Spleen (tissue), 11 donors: ENCODE results near the gene SARM1. TPM values are rescaled to one million over a fixed set of nuclear protein-coding genes. Genes with fewer than 3 reads are reported as not detected.

Source experiments
- DNase-seq: peaks from one replicate; pipeline ENCODE4 v3.0.0-alpha.2; 2020
- H3K27ac ChIP-seq, 8 donors: fragments of 200-600 bp; sonication (generic) in 7 of 8; 1 replicate in 4 of 8; 2 replicates in 4 of 8; pipeline versions ENCODE4 v1.5.0 to v1.8.0; 2016 to 2021; ENCODE audit warnings: inconsistent platforms in 4 of 8, mild to moderate bottlenecking in 4 of 8, moderate library complexity in 1 of 8
- H3K27me3 ChIP-seq, 7 donors: fragments of 200-600 bp; sonication (generic) in 6 of 7; replicated peaks in 1 of 7; 1 replicate in 4 of 7; 2 replicates in 3 of 7; pipeline versions ENCODE4 v1.5.0 to v1.8.0; 2016 to 2021; ENCODE audit warnings: inconsistent platforms in 3 of 7, mild to moderate bottlenecking in 1 of 7
- H3K36me3 ChIP-seq, 6 donors: fragments of 200-600 bp; sonication (generic) in 5 of 6; 1 replicate in 4 of 6; 2 replicates in 2 of 6; pipeline versions ENCODE4 v1.5.0 to v1.8.0; 2016 to 2021; ENCODE audit warnings: inconsistent platforms in 2 of 6
- H3K4me1 ChIP-seq, 6 donors: fragments of 200-600 bp; sonication (generic) in 5 of 6; 1 replicate in 3 of 6; 2 replicates in 3 of 6; pipeline versions ENCODE4 v1.5.0 to v1.8.0; 2016 to 2021; ENCODE audit warnings: inconsistent platforms in 3 of 6
- H3K4me3 ChIP-seq, 8 donors: fragments of 200-600 bp; sonication (generic) in 7 of 8; 1 replicate in 4 of 8; 2 replicates in 4 of 8; pipeline versions ENCODE4 v1.5.0 to v1.8.0; 2016 to 2021; ENCODE audit warnings: inconsistent platforms in 4 of 8, mild to moderate bottlenecking in 4 of 8, moderate library complexity in 2 of 8
- H3K9me3 ChIP-seq, 8 donors: fragments of 200-600 bp; sonication (generic) in 7 of 8; 1 replicate in 4 of 8; 2 replicates in 4 of 8; pipeline versions ENCODE4 v1.5.0 to v1.8.0; 2016 to 2021; ENCODE audit warnings: inconsistent platforms in 4 of 8
- POLR2A ChIP-seq, 3 donors: fragments of 450-650 bp; IDR thresholded peaks; one replicate each; pipeline ENCODE4 v1.5.1; 2017; ENCODE audit warnings: antibody characterized with exemption in 3 of 3, mild to moderate bottlenecking in 1 of 3
- POLR2AphosphoS5 ChIP-seq, 3 donors: sonication (generic); formaldehyde crosslinking; IDR thresholded peaks; one replicate each; pipeline ENCODE4 v1.5.1; 2017; ENCODE audit warnings: antibody characterized with exemption in 3 of 3
- WGBS, 5 donors: extraction: QIAGEN DNeasy Blood & Tissue Kit in 3 of 5; methylation state at CpG; one replicate each; pipeline versions ENCODE4 v1.1.5 to v1.1.7; 2013 to 2018; 5-methylcytosine and 5-hydroxymethylcytosine counted together
- intact Hi-C: fragments of 100-400 bp; cut with DNase I; formaldehyde crosslinking; loops from one replicate; pipeline ENCODE4 v1.15.0; 2023; ENCODE audit warnings: low total_unique reads
- polyA plus RNA-seq, 3 donors: library from polyadenylated mRNA; stranded (reverse); fragments of 200-250 nt; gene quantifications; one replicate each; pipeline ENCODE4 v1.2.1, GENCODE V29; 2013
- total RNA-seq, 7 donors: library from RNA; depleted of rRNA in 3 of 7; stranded (reverse); fragments of >200 nt in 3 of 7; fragmentation: NEBNext Ultra II Directional in 4 of 7; extraction: Animal tissue kit (Norgen Biotek cat#: 25700) in 4 of 7; gene quantifications; one replicate each; pipeline versions ENCODE4 v1.1.0 to v1.2.1, GENCODE V29; 2016 to 2021
- TF ChIP-seq, protein P1 (sequence below), 11 experiments: fragments of 200-600 bp in 7 of 11; fragments of 450-650 bp in 4 of 11; sonication (generic) in 4 of 11; IDR thresholded peaks in 8 of 11; conservative IDR thresholded peaks in 3 of 11; 1 replicate in 7 of 11; 2 replicates in 4 of 11; pipeline versions ENCODE4 v1.4.0 to v1.8.0; 2016 to 2021; ENCODE audit warnings: antibody characterized with exemption in 11 of 11, inconsistent platforms in 4 of 11, mild to moderate bottlenecking in 1 of 11
- donor health status: healthy with polysubstance abuse.
- donor health status: DM: no; HTN: no; CAD: no; lungs with moderate emphysema.
- donor health status: DM: no; HTN: no; CAD: no.
- donor health status: Bipolar disorder and iron deficiency.
- donor health status: healthy.
- donor health status: DM: no; HTN: no; CAD: no.
- donor health status: DM: yes; HTN: yes; CAD: no.

SARM1 gene
- total and polyA plus RNA-seq, 10 donors: 4.7 to 48.7 (median 35.4) TPM

DNA sequence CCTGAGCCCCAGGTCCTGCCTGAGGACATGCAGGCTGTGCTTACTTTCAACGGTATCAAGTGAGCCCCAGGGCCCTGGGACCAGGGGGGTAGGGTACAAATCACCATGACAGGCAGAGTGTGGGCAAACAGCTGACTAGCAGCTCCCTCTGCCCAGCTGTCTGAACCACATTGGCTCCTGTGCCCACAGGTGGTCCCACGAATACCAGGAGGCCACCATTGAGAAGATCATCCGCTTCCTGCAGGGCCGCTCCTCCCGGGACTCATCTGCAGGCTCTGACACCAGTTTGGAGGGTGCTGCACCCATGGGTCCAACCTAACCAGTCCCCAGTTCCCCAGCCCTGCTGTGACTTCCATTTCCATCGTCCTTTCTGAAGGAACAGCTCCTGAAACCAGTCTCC, 24.5 kb downstream of the SARM1 start:
- WGBS, 5 donors: 89 to 93% (median 90%) methylated on average over 6 of the region's 6 CpGs
- Histone ChIP-seq H3K27me3 (no peaks in the 10 kb centered on the region), H3K27ac (peak overlapping the region in 1 of 8 donors; percentile 63), H3K9me3 (no peaks in the 10 kb centered on the region), H3K4me1 (peaks cover 0 to 28% (median 6%) of the 10 kb centered on the region in 6 donors), H3K36me3 (peaks cover 0 to 97% (median 18%) of the 10 kb centered on the region in 6 donors), H3K4me3 (no peak overlapping the region)
- DNase-seq: no peak
- intact Hi-C loops: no loop called here
- TF ChIP-seq POLR2AphosphoS5 (IDR thresholded peaks at IDR 0.05): peak in 1 of 3 donors; percentile 18
- no peak for TF ChIP-seq POLR2A (IDR thresholded peaks at IDR 0.05)
- TF ChIP-seq, protein P1, sequence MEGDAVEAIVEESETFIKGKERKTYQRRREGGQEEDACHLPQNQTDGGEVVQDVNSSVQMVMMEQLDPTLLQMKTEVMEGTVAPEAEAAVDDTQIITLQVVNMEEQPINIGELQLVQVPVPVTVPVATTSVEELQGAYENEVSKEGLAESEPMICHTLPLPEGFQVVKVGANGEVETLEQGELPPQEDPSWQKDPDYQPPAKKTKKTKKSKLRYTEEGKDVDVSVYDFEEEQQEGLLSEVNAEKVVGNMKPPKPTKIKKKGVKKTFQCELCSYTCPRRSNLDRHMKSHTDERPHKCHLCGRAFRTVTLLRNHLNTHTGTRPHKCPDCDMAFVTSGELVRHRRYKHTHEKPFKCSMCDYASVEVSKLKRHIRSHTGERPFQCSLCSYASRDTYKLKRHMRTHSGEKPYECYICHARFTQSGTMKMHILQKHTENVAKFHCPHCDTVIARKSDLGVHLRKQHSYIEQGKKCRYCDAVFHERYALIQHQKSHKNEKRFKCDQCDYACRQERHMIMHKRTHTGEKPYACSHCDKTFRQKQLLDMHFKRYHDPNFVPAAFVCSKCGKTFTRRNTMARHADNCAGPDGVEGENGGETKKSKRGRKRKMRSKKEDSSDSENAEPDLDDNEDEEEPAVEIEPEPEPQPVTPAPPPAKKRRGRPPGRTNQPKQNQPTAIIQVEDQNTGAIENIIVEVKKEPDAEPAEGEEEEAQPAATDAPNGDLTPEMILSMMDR (IDR thresholded peaks at IDR 0.05 in 8 of 11, conservative IDR thresholded peaks at IDR 0.05 in 3 of 11): no peak

DNA sequence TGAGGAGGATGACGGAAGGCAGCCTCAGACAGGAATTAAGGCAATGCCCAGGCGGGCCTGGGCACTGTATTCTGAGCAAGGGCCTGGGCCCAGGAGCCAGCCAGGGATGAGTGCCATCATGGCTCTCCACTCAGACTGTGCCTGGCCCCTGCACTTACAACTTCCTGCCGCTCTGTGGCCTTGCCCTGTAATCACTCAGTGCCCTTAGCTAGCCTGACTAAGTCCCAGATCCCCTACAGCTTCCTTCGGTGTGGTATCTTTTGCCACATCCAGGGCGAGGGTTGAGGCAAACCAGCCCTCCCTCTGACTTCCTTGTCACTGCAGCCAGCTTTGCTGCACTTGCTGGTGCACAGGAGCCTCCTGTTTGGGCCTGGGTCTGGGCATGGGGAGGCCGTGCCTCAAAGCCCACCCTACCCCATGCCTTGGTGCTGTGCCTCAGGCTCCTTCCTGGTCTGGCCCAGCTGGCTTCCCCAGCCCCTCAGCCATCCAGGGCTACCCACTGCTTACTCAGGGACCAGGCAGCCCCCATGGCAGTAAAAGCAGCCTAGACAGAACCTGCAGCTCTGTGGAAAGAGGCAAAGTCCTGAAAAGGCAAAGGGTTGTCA, 25.2 kb downstream of the SARM1 start:
- peak; percentile 40 to 54 (median 51) for TF ChIP-seq POLR2AphosphoS5 (IDR thresholded peaks at IDR 0.05)
- TF ChIP-seq POLR2A (IDR thresholded peaks at IDR 0.05): no peak
- Histone ChIP-seq H3K27ac (peak overlapping the region in 3 of 8 donors; percentile 32 to 63 (median 50)), H3K4me1 (peaks cover 0 to 27% (median 6%) of the 10 kb centered on the region in 6 donors), H3K4me3 (no peak overlapping the region), H3K27me3 (no peaks in the 10 kb centered on the region), H3K36me3 (peaks cover 0 to 95% (median 13%) of the 10 kb centered on the region in 6 donors), H3K9me3 (no peaks in the 10 kb centered on the region)
- intact Hi-C loops: no loop called here
- DNase-seq: no peak
- WGBS, 5 donors: 54 to 82% (median 62%) methylated on average over 5 to 6 of the region's 6 CpGs

DNA sequence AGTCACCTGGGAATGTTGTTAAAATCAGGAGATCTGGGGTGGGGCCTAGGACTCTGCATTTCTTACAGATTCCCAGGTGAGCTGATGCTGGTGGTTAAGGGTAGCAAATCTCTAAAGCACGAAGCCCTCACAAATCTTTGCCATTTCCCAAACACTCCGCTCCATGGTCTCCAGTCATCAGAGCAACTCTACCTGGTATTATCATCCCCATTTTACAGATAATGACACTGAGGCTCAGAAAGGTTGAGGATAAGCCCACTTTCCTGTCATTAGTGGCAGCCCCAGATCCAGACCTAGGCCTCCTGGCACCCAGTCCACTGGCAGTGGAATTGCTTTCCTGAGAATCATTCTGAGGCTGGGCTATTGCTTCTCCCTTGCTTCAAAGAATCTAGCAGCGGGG, 25.8 kb downstream of the SARM1 start:
- Histone ChIP-seq H3K27me3 (no peaks in the 10 kb centered on the region), H3K4me1 (peaks cover 0 to 25% (median 9%) of the 10 kb centered on the region in 6 donors), H3K9me3 (no peaks in the 10 kb centered on the region), H3K4me3 (no peak overlapping the region), H3K27ac (peak overlapping the region in 3 of 8 donors; percentile 44 to 63 (median 50)), H3K36me3 (peaks cover 0 to 95% (median 15%) of the 10 kb centered on the region in 6 donors)
- intact Hi-C loops: no loop called here
- TF ChIP-seq POLR2AphosphoS5 (IDR thresholded peaks at IDR 0.05): no peak
- TF ChIP-seq POLR2A (IDR thresholded peaks at IDR 0.05): no peak
- TF ChIP-seq, protein P1 (IDR thresholded peaks at IDR 0.05 in 8 of 11, conservative IDR thresholded peaks at IDR 0.05 in 3 of 11): no peak
- WGBS, 5 donors: 95 to 97% (median 96%) methylated on average over 3 of the region's 3 CpGs
- DNase-seq: no peak

DNA sequence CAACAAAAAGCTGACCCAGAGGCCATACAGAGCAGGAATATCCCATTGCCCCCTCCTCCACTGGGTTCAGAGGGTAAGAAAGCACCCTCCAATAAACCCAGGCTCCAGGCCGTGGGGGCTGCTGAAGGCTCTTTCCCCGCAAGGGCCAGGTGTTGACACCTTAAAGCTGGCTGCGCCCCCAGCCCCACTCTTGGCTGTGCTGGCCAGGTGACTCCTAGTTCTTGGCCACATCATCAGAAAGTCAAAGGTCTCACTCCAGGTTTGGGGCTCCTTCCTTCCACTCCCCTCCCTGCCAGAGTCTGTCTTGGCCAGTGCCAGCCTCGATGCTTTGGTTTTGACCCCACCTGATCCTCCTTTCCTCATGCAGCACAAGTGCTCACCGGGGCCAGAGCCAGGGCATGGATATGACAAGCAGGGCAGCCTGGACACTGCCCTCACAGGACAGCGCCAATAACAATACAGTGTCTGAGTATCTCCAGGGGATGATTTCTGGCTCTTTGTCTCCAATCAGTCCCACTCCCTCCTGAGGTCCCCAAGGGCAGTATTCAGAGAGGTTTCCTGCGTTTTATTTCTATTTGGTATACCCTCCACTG, 26.3 kb downstream of the SARM1 start:
- TF ChIP-seq, protein P1 (IDR thresholded peaks at IDR 0.05 in 8 of 11, conservative IDR thresholded peaks at IDR 0.05 in 3 of 11): no peak
- peak in 2 of 3 donors; percentile 22 to 23 for TF ChIP-seq POLR2AphosphoS5 (IDR thresholded peaks at IDR 0.05)
- no peak overlapping the region for H3K4me3 ChIP-seq
- peak overlapping the region in 4 of 8 donors; percentile 21 to 58 (median 47) for H3K27ac ChIP-seq
- DNase-seq: no peak
- peaks cover 0 to 93% (median 14%) of the 10 kb centered on the region in 6 donors for H3K36me3 ChIP-seq
- WGBS, 5 donors: 61 to 88% (median 79%) methylated on average over 6 to 7 of the region's 7 CpGs
- no peaks in the 10 kb centered on the region for H3K9me3 ChIP-seq
- H3K4me1 ChIP-seq: peaks cover 0 to 29% (median 9%) of the 10 kb centered on the region in 6 donors
- intact Hi-C loops: no loop called here
- H3K27me3 ChIP-seq: no peaks in the 10 kb centered on the region
